GM13977 (cell line): ENCODE results near the gene NFATC2.

ENCODE experiments used
- DNase-seq: peaks from one replicate; pipeline ENCODE4 v3.0.0; 2012; ENCODE audit warnings: low spot score
- in situ Hi-C: fragments of 300-500 bp; cut with MboI; formaldehyde crosslinking; loops from one replicate; pipeline ENCODE4 v1.12.0; 2022; ENCODE audit warnings: low sequenced_read_pairs, low pct_unique_long_range_greater_than_20kb, mixed read lengths, inconsistent platforms; ENCODE audit not compliant: unreplicated experiment
- TF ChIP-seq, protein P1 (sequence below): IDR thresholded peaks from 2 replicates; pipeline ENCODE4 v1.5.1; 2012; ENCODE audit warnings: mild to moderate bottlenecking, control low read depth; ENCODE audit not compliant: insufficient read depth; ENCODE audit errors: extremely low read depth, missing control alignments

Gene NFATC2

GRCh38 chr20:51422514-51423289 lies 119.8 kb downstream of the NFATC2 start:
- DNase-seq: no peak
- TF ChIP-seq, protein P1, sequence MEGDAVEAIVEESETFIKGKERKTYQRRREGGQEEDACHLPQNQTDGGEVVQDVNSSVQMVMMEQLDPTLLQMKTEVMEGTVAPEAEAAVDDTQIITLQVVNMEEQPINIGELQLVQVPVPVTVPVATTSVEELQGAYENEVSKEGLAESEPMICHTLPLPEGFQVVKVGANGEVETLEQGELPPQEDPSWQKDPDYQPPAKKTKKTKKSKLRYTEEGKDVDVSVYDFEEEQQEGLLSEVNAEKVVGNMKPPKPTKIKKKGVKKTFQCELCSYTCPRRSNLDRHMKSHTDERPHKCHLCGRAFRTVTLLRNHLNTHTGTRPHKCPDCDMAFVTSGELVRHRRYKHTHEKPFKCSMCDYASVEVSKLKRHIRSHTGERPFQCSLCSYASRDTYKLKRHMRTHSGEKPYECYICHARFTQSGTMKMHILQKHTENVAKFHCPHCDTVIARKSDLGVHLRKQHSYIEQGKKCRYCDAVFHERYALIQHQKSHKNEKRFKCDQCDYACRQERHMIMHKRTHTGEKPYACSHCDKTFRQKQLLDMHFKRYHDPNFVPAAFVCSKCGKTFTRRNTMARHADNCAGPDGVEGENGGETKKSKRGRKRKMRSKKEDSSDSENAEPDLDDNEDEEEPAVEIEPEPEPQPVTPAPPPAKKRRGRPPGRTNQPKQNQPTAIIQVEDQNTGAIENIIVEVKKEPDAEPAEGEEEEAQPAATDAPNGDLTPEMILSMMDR: no peak
- in situ Hi-C loops: no loop called here

- in situ Hi-C loops: no loop called here
- DNase-seq: no peak
- TF ChIP-seq, protein P1: no peak
These were observed 121.7 kb downstream of the NFATC2 start for GRCh38 chr20:51420805-51421204.

GRCh38 chr20:51420111-51420510 lies 122.4 kb downstream of the NFATC2 start:
- in situ Hi-C loops: no loop called here
- TF ChIP-seq, protein P1: no peak
- no peak for DNase-seq

DNA sequence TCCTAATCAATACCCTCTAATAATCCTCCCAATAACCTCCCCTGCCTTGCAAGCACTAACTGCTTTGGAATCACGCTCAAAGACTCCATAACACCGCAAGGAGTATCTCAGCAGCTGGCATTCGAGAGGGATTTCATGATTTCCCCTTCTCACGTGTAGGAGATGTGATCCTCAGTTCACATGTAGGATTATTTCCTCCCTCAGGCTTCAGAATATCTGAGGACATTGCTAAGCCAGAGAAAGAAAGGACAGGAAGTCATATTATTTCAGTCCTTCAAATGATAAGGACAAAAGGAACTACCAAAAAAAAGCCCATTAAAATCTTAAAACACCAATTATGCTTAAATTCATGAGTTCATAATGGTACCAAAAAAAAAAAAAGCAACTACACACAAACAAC lies 122.9 kb downstream of the NFATC2 start:
- in situ Hi-C loops: no loop called here
- TF ChIP-seq, protein P1: no peak
- DNase-seq: no peak

- in situ Hi-C loops: no loop called here
- TF ChIP-seq, protein P1: no peak
- no peak for DNase-seq
These were observed 123.3 kb downstream of the NFATC2 start for GRCh38 chr20:51419231-51419630.

DNA sequence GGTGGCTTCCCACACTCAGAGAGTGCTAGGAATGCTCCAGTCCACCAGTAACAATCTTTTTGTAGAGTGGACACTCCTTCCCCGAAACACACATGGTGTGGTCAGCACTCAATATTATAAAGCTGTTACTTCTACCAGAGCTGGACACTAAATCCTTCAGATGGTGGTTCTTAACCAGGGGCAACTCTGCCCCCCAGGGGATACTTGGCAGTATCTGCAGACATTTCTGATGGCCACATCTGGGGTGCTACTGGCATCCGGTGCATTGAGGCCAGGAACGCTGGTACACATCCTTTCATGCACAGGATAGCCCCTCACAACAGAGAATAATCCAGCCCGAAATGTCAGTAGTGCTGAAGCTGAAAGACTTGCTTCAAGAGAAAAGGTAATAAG lies 124.4 kb downstream of the NFATC2 start:
- TF ChIP-seq, protein P1: no peak
- DNase-seq: no peak
- in situ Hi-C loops: no loop called here
